GM12892 (cell line): ENCODE data around the gene WNT5A.

Source experiments
- DNase-seq: peaks from one replicate; pipeline ENCODE4 v3.0.0; 2011; ENCODE audit not compliant: insufficient read length
- FAIRE-seq: peaks from 2 replicates; lab custom pipeline; 2011; peaks lifted over from hg19 to GRCh38; lab: Jason Lieb, UNC
- POLR2A ChIP-seq: IDR thresholded peaks from 2 replicates; pipeline ENCODE4 v1.6.1; 2011; ENCODE audit warnings: low read depth, low read length, control low read depth
- POLR2AphosphoS5 ChIP-seq: IDR thresholded peaks from 2 replicates; pipeline ENCODE4 v1.6.1; 2011; ENCODE audit warnings: low read depth, low read length, control low read depth
- TAF1 ChIP-seq: IDR thresholded peaks from 2 replicates; pipeline ENCODE4 v1.6.1; 2011; ENCODE audit warnings: low read depth, mild to moderate bottlenecking, control low read depth, low read length, borderline replicate concordance

Gene WNT5A

GRCh38 chr3:55455915-55456314 lies 31.2 kb downstream of the WNT5A start:
- DNase-seq: no peak
- TF ChIP-seq POLR2AphosphoS5 (no peak), POLR2A (no peak), TAF1 (no peak)
- no peak for FAIRE-seq

GRCh38 chr3:55454611-55455010 lies 32.5 kb downstream of the WNT5A start:
- DNase-seq (no peak), FAIRE-seq (no peak)
- TF ChIP-seq TAF1 (no peak), POLR2A (no peak), POLR2AphosphoS5 (no peak)

- TF ChIP-seq TAF1: no peak
- no peak for TF ChIP-seq POLR2AphosphoS5
- TF ChIP-seq POLR2A: no peak
- FAIRE-seq: no peak
- DNase-seq: no peak
Measured at GRCh38 chr3:55453886-55454496, 33.1 kb downstream of the WNT5A start.

GRCh38 chr3:55452886-55453285 lies 34.2 kb downstream of the WNT5A start:
- FAIRE-seq (no peak), DNase-seq (no peak)
- TF ChIP-seq TAF1: no peak
- no peak for TF ChIP-seq POLR2AphosphoS5
- no peak for TF ChIP-seq POLR2A

GRCh38 chr3:55449527-55449926 lies 37.6 kb downstream of the WNT5A start:
- no peak for DNase-seq

GRCh38 chr3:55446850-55447249 lies 40.3 kb downstream of the WNT5A start:
- DNase-seq: no peak
- TF ChIP-seq POLR2AphosphoS5 (no peak), POLR2A (no peak), TAF1 (no peak)
- FAIRE-seq: no peak

More at GRCh38 chr3:55449527-55449926, 37.6 kb downstream of the WNT5A start:
- FAIRE-seq: no peak
- TF ChIP-seq POLR2A (no peak), POLR2AphosphoS5 (no peak), TAF1 (no peak)

GRCh38 chr3:55445551-55445950 lies 41.6 kb downstream of the WNT5A start:
- FAIRE-seq (no peak), DNase-seq (no peak)
- TF ChIP-seq POLR2AphosphoS5 (no peak), POLR2A (no peak), TAF1 (no peak)

GRCh38 chr3:55443346-55443745 lies 43.8 kb downstream of the WNT5A start:
- FAIRE-seq (no peak), DNase-seq (no peak)
- no peak for TF ChIP-seq POLR2AphosphoS5
- TF ChIP-seq TAF1: no peak
- TF ChIP-seq POLR2A: no peak

- FAIRE-seq (no peak), DNase-seq (no peak)
- TF ChIP-seq TAF1 (no peak), POLR2AphosphoS5 (no peak), POLR2A (no peak)
Measured at GRCh38 chr3:55442861-55443260, 44.2 kb downstream of the WNT5A start.

GRCh38 chr3:55441499-55441898 lies 45.6 kb downstream of the WNT5A start:
- no peak for TF ChIP-seq TAF1
- TF ChIP-seq POLR2A: no peak
- no peak for TF ChIP-seq POLR2AphosphoS5
- FAIRE-seq (no peak), DNase-seq (no peak)

GRCh38 chr3:55440104-55440708 lies 46.9 kb downstream of the WNT5A start:
- no peak for DNase-seq
- no peak for TF ChIP-seq POLR2AphosphoS5
- no peak for TF ChIP-seq TAF1
- no peak for TF ChIP-seq POLR2A
- FAIRE-seq: no peak

GRCh38 chr3:55439657-55440056 lies 47.4 kb downstream of the WNT5A start:
- FAIRE-seq (no peak), DNase-seq (no peak)
- no peak for TF ChIP-seq POLR2A
- no peak for TF ChIP-seq POLR2AphosphoS5
- TF ChIP-seq TAF1: no peak
